SK-N-SH (cell line): Measurements from ENCODE around the gene ASAP2.

Source experiments
- CHD2 ChIP-seq: fragments of 150-350 bp; IDR thresholded peaks from 2 replicates; pipeline ENCODE4 v1.6.1; 2018; ENCODE audit warnings: low read length; ENCODE audit not compliant: partially characterized antibody
- CTCF ChIP-seq: fragments of 200-600 bp; sonication (generic); IDR thresholded peaks from 2 replicates; pipeline ENCODE4 v1.6.1; 2017; ENCODE audit warnings: antibody characterized with exemption, mild to moderate bottlenecking, moderate library complexity
- EP300 ChIP-seq, 2 experiments: IDR thresholded peaks; 2 replicates each; pipeline versions ENCODE4 v1.4.0 to v1.6.1; 2012; ENCODE audit warnings: borderline replicate concordance in 1 of 2, low read depth in 1 of 2, low read length in 1 of 2
- FOXM1 ChIP-seq: IDR thresholded peaks from 2 replicates; pipeline ENCODE4 v1.4.0; 2012; ENCODE audit warnings: low read depth, mild to moderate bottlenecking
- JUND ChIP-seq: IDR thresholded peaks from 2 replicates; pipeline ENCODE4 v1.4.0; 2012
- NFIC ChIP-seq: IDR thresholded peaks from 2 replicates; pipeline ENCODE4 v1.4.0; 2012; ENCODE audit warnings: borderline replicate concordance
- RAD21 ChIP-seq: IDR thresholded peaks from 2 replicates; pipeline ENCODE4 v1.6.1; 2012; ENCODE audit warnings: mild to moderate bottlenecking, low read length
- REST ChIP-seq: IDR thresholded peaks from 2 replicates; pipeline ENCODE4 v1.6.1; 2012; ENCODE audit warnings: mild to moderate bottlenecking, low read depth, low read length, moderate library complexity
- YY1 ChIP-seq: IDR thresholded peaks from 2 replicates; pipeline ENCODE4 v1.4.0; 2012; ENCODE audit warnings: low read depth, mild to moderate bottlenecking

- TF ChIP-seq RAD21 (no peak), CTCF (no peak), EP300 (IDR thresholded peaks at IDR 0.05; ENCODE audit: borderline replicate concordance in 1 of 2, low read depth in 1 of 2, low read length in 1 of 2) (no peak), JUND (no peak), FOXM1 (no peak), YY1 (no peak), NFIC (no peak), CHD2 (no peak), REST (no peak)
These were observed 12.3 kb upstream of the ASAP2 start for GRCh38 chr2:9194352-9194751.
